ENCODE data around the gene IKBKG. TPM values are rescaled to one million over a fixed set of nuclear protein-coding genes. Genes with fewer than 3 reads are reported as not detected.

IKBKG gene
- total and polyA plus RNA-seq, 2 of the 8 experiments (the other 6 are each of a cell fraction or from before 2014, with no cell fraction given) = 17.5 to 18.1 TPM

- 100% methylated on average over 3 of the region's 5 CpGs; no CpG with 5 or more reads in 1 of the 2 experiments for WGBS, 2 experiments (ENCODE audit: extremely low coverage in 1 of 2, insufficient coverage in 1 of 2, insufficient read length in 1 of 2, insufficient replicate concordance in 2 of 2, low coverage in 1 of 2, low lambda C conversion rate in 2 of 2, missing lambda C conversion rate in 1 of 2)
- Histone ChIP-seq H3K4me1 (replicated peaks in 1 of 4; ENCODE audit: control insufficient read depth in 3 of 4, insufficient read depth in 4 of 4, low read length in 3 of 4) (peaks cover 0 to 8% (median 0%) of the 10 kb centered on the region in 4 experiments; a peak in 3 of 7 replicates), H3K56ac (replicated peaks; ENCODE audit: insufficient read length, low read depth, low read length) (no peak overlapping the region), H3K23ac (ENCODE audit: insufficient read length) (no peak overlapping the region), H3K23me2 (ENCODE audit: low read depth, low read length) (no peaks in the 10 kb centered on the region), H3K9me3 (ENCODE audit: insufficient read depth in 2 of 2, low read depth in 1 of 2, low read length in 1 of 2) (peaks cover 3 to 8% of the 10 kb centered on the region in 2 experiments; a peak in 3 of 4 replicates), H2AFZ (ENCODE audit: low read length) (no peak overlapping the region), H3K27me3 (replicated peaks in 1 of 4; ENCODE audit: control insufficient read depth in 3 of 4, extremely low read depth in 1 of 4, insufficient read depth in 3 of 4, low read length in 3 of 4) (no peaks in the 10 kb centered on the region), H3K79me1 (ENCODE audit: low read depth, low read length) (no peaks in the 10 kb centered on the region), H2BK20ac (ENCODE audit: low read length) (no peak overlapping the region), H3K9ac (replicated peaks in 1 of 4; ENCODE audit: extremely low read depth in 1 of 4, low read depth in 3 of 4, low read length in 3 of 4) (no peak overlapping the region), H3K14ac (ENCODE audit: insufficient read length) (no peak overlapping the region), H2BK120ac (replicated peaks; ENCODE audit: low read depth, low read length) (no peak overlapping the region), H3K79me2 (ENCODE audit: control insufficient read depth in 1 of 2, insufficient read depth in 2 of 2, low read length in 2 of 2) (no peaks in the 10 kb centered on the region), H2BK12ac (ENCODE audit: low read depth, low read length) (no peak overlapping the region), H2AK5ac (ENCODE audit: low read depth, low read length) (no peak overlapping the region), H4K91ac (replicated peaks; ENCODE audit: insufficient read length, low read length) (no peak overlapping the region), H3K27ac (ENCODE audit: low read depth, low read length) (no peak overlapping the region), H2BK15ac (ENCODE audit: low read length) (no peak overlapping the region), H4K8ac (ENCODE audit: extremely low read depth, insufficient read depth, low read length) (no peak overlapping the region), H2BK5ac (ENCODE audit: low read depth, low read length) (no peak overlapping the region), H4K5ac (ENCODE audit: insufficient read length, low read depth, low read length) (no peak overlapping the region), H3K36me3 (ENCODE audit: control insufficient read depth in 2 of 4, insufficient read depth in 4 of 4, low read length in 3 of 4) (no peaks in the 10 kb centered on the region), H4K20me1 (replicated peaks in 1 of 2; ENCODE audit: control insufficient read depth in 1 of 2, insufficient read depth in 2 of 2, low read length in 2 of 2) (no peaks in the 10 kb centered on the region), H3K18ac (ENCODE audit: extremely low read depth, low read length) (no peak overlapping the region), H3K4me3 (ENCODE audit: extremely low read depth in 1 of 4, insufficient read depth in 2 of 4, low read depth in 3 of 4, low read length in 4 of 4) (no peak overlapping the region), H3K4me2 (ENCODE audit: insufficient read depth in 1 of 2, low read depth in 2 of 2, low read length in 2 of 2) (no peak overlapping the region), H3K4ac (replicated peaks; ENCODE audit: insufficient read length, low read depth, low read length) (no peak overlapping the region)
- POLR2A ChIA-PET (ENCODE audit: partially characterized antibody) = no interaction called here
- CTCF ChIA-PET (ENCODE audit: partially characterized antibody) = interaction anchor here (1.1 to 1.4 kb wide), 2 partner anchors 19 to 155 kb away, joined by 4 to 6 read pairs; no protein-coding TSS in a partner anchor
- DNase-seq (ENCODE audit: low read depth in 1 of 2, low spot score in 2 of 2) = no peak
- no peak for FAIRE-seq
- no peak for TF ChIP-seq HDAC2 (IDR thresholded peaks at IDR 0.05; ENCODE audit: borderline replicate concordance in 1 of 2, low read depth in 2 of 2, low read length in 2 of 2)
Measured at GRCh38 chrX:154593201-154593600, 45.8 kb downstream of the IKBKG start.

Measured in H1 (cell line).